GM12878 (cell line): ENCODE measurements around the gene EFNA2. TPM values are rescaled to one million over a fixed set of nuclear protein-coding genes. Genes with fewer than 3 reads are reported as not detected.

Experiments
- ATAC-seq: fragments of 200-7000 bp; cut with Tn5 transposase; 3 replicates; pipeline ENCODE4 v1.9.1; 2020; ENCODE audit warnings: mild to moderate bottlenecking, moderate library complexity
- BruUV-seq: library from RNA; stranded (reverse); fragments of 400-500 nt; replicated peaks from 2 replicates; lab custom pipeline; 2021; lab: Mats Ljungman, UMichigan
- CTCF ChIA-PET: fragments of 300-600 bp; sonication (Branson Sonifier 250); formaldehyde crosslinking; extraction: SDS; loops from one replicate; lab custom pipeline; 2021; ENCODE audit warnings: inconsistent platforms; lab: Yijun Ruan, JAX
- POLR2A ChIA-PET: fragments of 350-600 bp; formaldehyde crosslinking; extraction: SDS; loops from one replicate; lab custom pipeline; 2021; ENCODE audit warnings: inconsistent platforms; lab: Charles Lee
- RAD21 ChIA-PET: fragments of 300-600 bp; sonication (Branson Sonifier 250); formaldehyde crosslinking; loops from one replicate; lab custom pipeline; 2023; ENCODE audit warnings: antibody characterized with exemption; ENCODE audit not compliant: unreplicated experiment; lab: Charles Lee
- SMC1A ChIA-PET: fragments of 300-600 bp; sonication (Branson Sonifier 250); formaldehyde crosslinking; loops from one replicate; lab custom pipeline; 2023; ENCODE audit not compliant: unreplicated experiment, uncharacterized antibody; lab: Charles Lee
- DNase-seq: peaks from one replicate; pipeline ENCODE4 v3.0.0-alpha.2; 2011; ENCODE audit warnings: low read depth, low spot score
- FAIRE-seq: peaks from 3 replicates; lab custom pipeline; 2011; peaks lifted over from hg19 to GRCh38; lab: Jason Lieb, UNC
- H2AFZ ChIP-seq: 2 replicates; pipeline ENCODE4 v1.6.0; 2011; ENCODE audit warnings: low read depth, low read length, control low read depth; ENCODE audit not compliant: control insufficient read depth
- H3K27ac ChIP-seq: 2 replicates; pipeline ENCODE4 v1.5.1; 2011; ENCODE audit warnings: control low read depth; ENCODE audit not compliant: control insufficient read depth, insufficient read depth
- H3K27me3 ChIP-seq, 2 experiments: replicated peaks in 1 of 2; 2 replicates each; pipeline versions ENCODE4 v1.6.0 to v1.6.1; 2011; ENCODE audit warnings: low read length in 1 of 2; ENCODE audit not compliant: control insufficient read depth in 2 of 2, insufficient read depth in 2 of 2
- H3K36me3 ChIP-seq, 2 experiments: 2 replicates each; pipeline ENCODE4 v1.5.1; 2011; ENCODE audit warnings: low read length in 1 of 2; ENCODE audit not compliant: control insufficient read depth in 2 of 2, insufficient read depth in 2 of 2
- H3K4me1 ChIP-seq: 2 replicates; pipeline ENCODE4 v1.6.1; 2011; ENCODE audit warnings: mild to moderate bottlenecking, low read length, moderate library complexity, mixed read lengths; ENCODE audit not compliant: control insufficient read depth, insufficient read depth
- H3K4me2 ChIP-seq: 2 replicates; pipeline ENCODE4 v1.6.0; 2011; ENCODE audit warnings: control low read depth; ENCODE audit not compliant: control insufficient read depth, insufficient read depth
- H3K4me3 ChIP-seq: fragments of 200-600 bp; sonication (generic); 2 replicates; pipeline ENCODE4 v1.5.1; 2016
- H3K79me2 ChIP-seq: 2 replicates; pipeline ENCODE4 v1.6.0; 2011; ENCODE audit warnings: low read length; ENCODE audit not compliant: control insufficient read depth, insufficient read depth
- H3K9ac ChIP-seq: 2 replicates; pipeline ENCODE4 v1.8.0; 2011; ENCODE audit warnings: low read length, control low read depth, mixed read lengths; ENCODE audit not compliant: control insufficient read depth, insufficient read depth
- H3K9me3 ChIP-seq: replicated peaks from 3 replicates; pipeline ENCODE4 v1.5.1; 2011; ENCODE audit warnings: mild to moderate bottlenecking, low read length; ENCODE audit not compliant: control insufficient read depth, insufficient read depth
- H4K20me1 ChIP-seq: 2 replicates; pipeline ENCODE4 v1.6.0; 2011; ENCODE audit not compliant: control insufficient read depth, insufficient read depth
- CUX1 ChIP-seq: IDR thresholded peaks from 2 replicates; pipeline ENCODE4 v1.6.1; 2012; ENCODE audit warnings: improper control_type of control experiment, low read depth, low read length; ENCODE audit not compliant: insufficient replicate concordance
- E2F8 ChIP-seq: fragments of 450-650 bp; IDR thresholded peaks from 2 replicates; pipeline ENCODE4 v1.6.1; 2018; ENCODE audit warnings: mild to moderate bottlenecking, low read depth, moderate library complexity; ENCODE audit not compliant: partially characterized antibody
- MTA3 ChIP-seq: IDR thresholded peaks from 2 replicates; pipeline ENCODE4 v1.6.1; 2012; ENCODE audit warnings: low read length, inconsistent platforms, borderline replicate concordance
- NFXL1 ChIP-seq: fragments of 450-650 bp; IDR thresholded peaks from 2 replicates; pipeline ENCODE4 v1.6.1; 2017; ENCODE audit warnings: antibody characterized with exemption, mild to moderate bottlenecking, borderline replicate concordance
- POLR2AphosphoS2 ChIP-seq: IDR thresholded peaks from 2 replicates; pipeline ENCODE4 v1.6.1; 2011; ENCODE audit warnings: low read depth, mild to moderate bottlenecking, low read length, improper control_type of control experiment, moderate library complexity
- TCF3 ChIP-seq: IDR thresholded peaks from 2 replicates; pipeline ENCODE4 v1.6.1; 2012; ENCODE audit warnings: low read depth, mild to moderate bottlenecking, low read length, borderline replicate concordance; ENCODE audit not compliant: insufficient read depth
- YY1 ChIP-seq: IDR thresholded peaks from 2 replicates; pipeline ENCODE4 v1.6.1; 2011; ENCODE audit warnings: low read depth, mild to moderate bottlenecking, low read length
- ZNF207 ChIP-seq: fragments of 450-650 bp; IDR thresholded peaks from 2 replicates; pipeline ENCODE4 v1.6.1; 2014; ENCODE audit warnings: antibody characterized with exemption, mild to moderate bottlenecking, borderline replicate concordance
- WGBS: methylation state at CpG from one replicate; pipeline ENCODE4 v1.1.6; 2016; ENCODE audit warnings: low lambda C conversion rate; ENCODE audit not compliant: insufficient replicate concordance, insufficient coverage; ENCODE audit errors: missing lambda C conversion rate; 5-methylcytosine and 5-hydroxymethylcytosine counted together
- in situ Hi-C: fragments of 300-500 bp; cut with MboI; formaldehyde crosslinking; loops from 9 replicates; pipeline ENCODE4 v1.14.3; 2018; ENCODE audit warnings: mixed read lengths
- intact Hi-C: fragments of 100-400 bp; cut with micrococcal nuclease; formaldehyde crosslinking; loops from one replicate; pipeline ENCODE4 v1.14.2; 2022; ENCODE audit not compliant: unreplicated experiment
- polyA plus RNA-seq, 11 experiments: library from polyadenylated mRNA; depleted of rRNA in 4 of 11; unstranded in 6 of 11; stranded (reverse) in 5 of 11; fragments of >200 nt; fragmentation: Nextera tagmentation in 4 of 11; fragmentation: Illumina TruSeq in 1 of 11; extraction: Ambion mirVana in 4 of 11; extraction: Trizol in 1 of 11; gene quantifications; 1 replicate in 1 of 11; 2 replicates in 10 of 11; pipeline versions ENCODE4 v1.2.1 to v1.2.3, GENCODE V29; 2011 to 2016; ENCODE audit warnings: inconsistent platforms in 2 of 11, missing spikeins in 2 of 11, low read depth in 1 of 11
- total RNA-seq, 4 experiments: library from RNA; depleted of rRNA in 3 of 4; stranded (reverse); fragments of >200 nt in 3 of 4; fragmentation: Illumina TruSeq in 1 of 4; extraction: Trizol in 1 of 4; gene quantifications; 2 replicates each; pipeline versions ENCODE4 v1.2.1 to v1.2.3, GENCODE V29; 2013 to 2021

Gene EFNA2
- total and polyA plus RNA-seq, 10 of the 15 experiments (the other 5 are each of a cell fraction or from before 2014, with no cell fraction given) = not detected

- no peaks in the 10 kb centered on the region; the same call in 1 of the 2 replicates for H4K20me1 ChIP-seq
Observed at GRCh38 chr19:1276628-1277022, 9.0 kb upstream of the EFNA2 start.

More at GRCh38 chr19:1276628-1277022, 9.0 kb upstream of the EFNA2 start:
- Histone ChIP-seq H3K9me3 (no peaks in the 10 kb centered on the region), H3K36me3 (peaks cover 33 to 47% of the 10 kb centered on the region in 2 experiments), H3K9ac (peak overlapping the region; percentile 96), H3K4me2 (peak overlapping the region; percentile 68), H3K79me2 (peaks cover 46% of the 10 kb centered on the region), H2AFZ (no peak overlapping the region), H3K27me3 (no peaks in the 10 kb centered on the region)
- WGBS = 25% methylated on average over 10 of the region's 10 CpGs
- ChIA-PET RAD21 (interaction anchor here (3.9 kb wide), 1 partner anchor 32 kb away, joined by 29 read pairs; no protein-coding TSS in a partner anchor), POLR2A (no interaction called here)
- no TSS peak for BruUV-seq
- DNase-seq = no peak
- TF ChIP-seq NFXL1 (no peak), CUX1 (no peak), POLR2AphosphoS2 (no peak), YY1 (peak; percentile 71), ZNF207 (no peak), TCF3 (0 out of 2 replicates have a peak, but pooled peaks have one; percentile 9), E2F8 (no peak), MTA3 (no peak)
- TF ChIP-seq, all 136 proteins: peak for 2
- in situ Hi-C loops (loop anchor here (5.0 kb wide), 1 partner anchor 96 kb away; no protein-coding TSS in a partner anchor), intact Hi-C loops (no loop called here)
- Histone ChIP-seq H3K27ac (peak overlapping the region; percentile 97), H3K4me1 (peaks cover 18% of the 10 kb centered on the region), H3K4me3 (peak overlapping the region; percentile 85)
- CTCF ChIA-PET = no interaction called here
- no peak for ATAC-seq
- peak; percentile 59 for FAIRE-seq
- SMC1A ChIA-PET = no interaction called here
